KG1 (cell line): ENCODE measurements around the gene CPNE9.

Experiments used
- DNase-seq: peaks from one replicate; lab custom pipeline; 2025; lab: John Stamatoyannopoulos, UW

CPNE9 gene

DNA sequence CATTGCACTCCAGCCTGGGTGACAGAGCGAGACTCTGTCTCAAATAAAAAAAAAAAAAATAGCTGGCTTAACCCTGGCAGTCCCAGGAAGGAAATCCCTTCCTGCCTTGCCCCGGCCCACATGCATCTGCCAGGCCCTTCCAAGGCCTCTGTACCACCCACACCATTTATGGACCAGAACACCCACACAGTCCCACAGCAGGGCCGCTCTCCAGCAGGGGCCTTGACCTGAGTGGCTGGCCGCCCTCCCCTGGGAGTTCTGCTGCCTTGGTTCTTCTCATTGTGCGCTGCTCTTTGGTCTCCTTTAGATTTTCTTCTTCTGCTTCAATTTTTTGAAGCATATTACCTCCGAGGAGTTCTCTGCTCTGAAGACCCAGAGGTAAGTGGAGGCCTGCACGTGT lies 16.1 kb upstream of the CPNE9 start:
- no peak for DNase-seq

DNA sequence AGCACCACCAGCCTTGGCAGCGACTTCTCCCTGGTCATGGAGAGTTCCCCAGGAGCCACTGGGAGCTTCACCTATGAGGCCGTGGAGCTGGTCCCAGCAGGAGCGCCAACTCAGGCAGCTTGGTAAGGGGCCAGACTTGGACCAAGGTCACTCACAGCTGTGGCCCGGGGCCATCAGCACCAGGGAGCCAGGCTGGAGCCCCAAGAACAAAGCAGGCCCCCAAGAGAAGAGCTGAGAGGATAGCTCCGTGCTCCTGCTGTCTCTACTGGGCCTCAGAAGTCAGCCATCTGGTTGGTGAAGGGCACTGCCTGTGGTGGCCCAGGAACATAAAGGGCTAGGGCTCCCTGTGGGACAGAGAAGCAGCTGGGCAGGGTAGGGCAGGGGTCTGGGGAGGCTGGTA lies 14.7 kb upstream of the CPNE9 start:
- no peak for DNase-seq

- DNase-seq = no peak
Observed at GRCh38 chr3:9689757-9690156, 13.9 kb upstream of the CPNE9 start.

GRCh38 chr3:9690451-9691450 lies 12.9 kb upstream of the CPNE9 start:
- no peak for DNase-seq

- no peak for DNase-seq
Observed at GRCh38 chr3:9691636-9692035, 12.0 kb upstream of the CPNE9 start.

- DNase-seq = no peak
Observed at GRCh38 chr3:9692416-9692815, 11.2 kb upstream of the CPNE9 start.

DNA sequence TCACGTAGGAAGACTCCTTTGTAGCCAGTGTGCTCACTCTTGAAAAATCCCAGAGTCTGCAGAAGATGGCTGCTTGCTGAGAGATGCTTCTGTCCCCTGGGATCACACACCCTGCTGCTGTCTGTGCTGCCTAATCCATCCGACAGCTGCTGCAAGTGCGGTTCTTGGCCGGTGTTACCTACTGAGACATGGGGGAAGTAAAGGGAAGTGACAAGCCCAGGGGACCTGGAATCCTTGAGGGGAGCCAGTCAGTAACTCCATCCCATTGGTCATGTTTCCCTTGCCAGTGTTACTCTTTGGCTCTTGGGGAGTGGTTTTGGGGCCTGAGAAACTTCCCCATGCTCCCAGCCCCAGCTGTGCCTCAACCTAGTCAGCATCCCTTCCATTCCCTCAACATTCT lies 8.3 kb upstream of the CPNE9 start:
- DNase-seq = no peak

GRCh38 chr3:9695746-9696145 lies 7.9 kb upstream of the CPNE9 start:
- DNase-seq = no peak

GRCh38 chr3:9696480-9697220 lies 7.0 kb upstream of the CPNE9 start:
- no peak for DNase-seq

DNA sequence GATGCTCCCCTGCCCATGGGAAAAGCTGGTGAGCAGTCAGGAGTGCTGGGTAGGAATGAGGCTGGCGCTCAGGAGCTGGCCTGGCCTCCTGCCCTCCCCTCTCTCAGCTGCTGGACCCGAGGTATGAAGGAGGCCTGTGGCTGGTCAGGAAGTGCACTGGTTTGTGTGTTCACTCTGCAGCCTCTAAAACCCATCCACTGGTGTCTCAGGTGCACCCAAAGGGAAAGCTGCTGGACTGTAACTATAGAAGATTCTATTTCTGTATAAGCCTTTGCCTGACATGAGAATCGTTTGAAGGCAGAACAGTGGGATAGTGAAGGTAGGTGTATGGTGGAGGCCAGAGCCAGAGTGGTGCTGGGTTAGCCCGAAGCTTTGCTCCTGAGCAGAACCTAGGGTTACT lies 5.7 kb upstream of the CPNE9 start:
- no peak for DNase-seq

- no peak for DNase-seq
Observed at GRCh38 chr3:9698293-9698692, 5.3 kb upstream of the CPNE9 start.

GRCh38 chr3:9700536-9700935 lies 3.1 kb upstream of the CPNE9 start:
- DNase-seq = no peak

- no peak for DNase-seq
Observed at GRCh38 chr3:9701006-9701405, 2.6 kb upstream of the CPNE9 start.

DNA sequence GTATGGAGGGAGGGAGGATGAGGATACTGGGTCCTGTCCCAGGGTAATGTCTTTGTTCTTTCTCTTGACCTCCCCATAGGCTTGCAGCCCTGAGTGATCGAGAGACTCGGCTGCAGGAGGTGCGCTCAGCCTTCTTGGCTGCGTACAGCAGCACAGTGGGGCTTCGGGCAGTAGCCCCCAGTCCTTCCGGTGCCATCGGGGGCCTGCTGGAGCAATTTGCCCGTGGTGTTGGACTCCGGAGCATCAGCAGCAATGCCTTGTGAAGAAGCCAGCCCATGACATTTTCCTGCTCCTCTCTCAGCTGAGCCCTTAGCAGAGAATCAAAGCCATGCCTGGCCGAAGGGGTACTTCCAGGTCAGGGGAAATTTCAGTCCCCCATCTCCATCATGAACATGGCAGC lies 1.9 kb upstream of the CPNE9 start:
- no peak for DNase-seq

- DNase-seq = no peak
Observed at GRCh38 chr3:9703240-9703639, 393 bp upstream of the CPNE9 start.

DNA sequence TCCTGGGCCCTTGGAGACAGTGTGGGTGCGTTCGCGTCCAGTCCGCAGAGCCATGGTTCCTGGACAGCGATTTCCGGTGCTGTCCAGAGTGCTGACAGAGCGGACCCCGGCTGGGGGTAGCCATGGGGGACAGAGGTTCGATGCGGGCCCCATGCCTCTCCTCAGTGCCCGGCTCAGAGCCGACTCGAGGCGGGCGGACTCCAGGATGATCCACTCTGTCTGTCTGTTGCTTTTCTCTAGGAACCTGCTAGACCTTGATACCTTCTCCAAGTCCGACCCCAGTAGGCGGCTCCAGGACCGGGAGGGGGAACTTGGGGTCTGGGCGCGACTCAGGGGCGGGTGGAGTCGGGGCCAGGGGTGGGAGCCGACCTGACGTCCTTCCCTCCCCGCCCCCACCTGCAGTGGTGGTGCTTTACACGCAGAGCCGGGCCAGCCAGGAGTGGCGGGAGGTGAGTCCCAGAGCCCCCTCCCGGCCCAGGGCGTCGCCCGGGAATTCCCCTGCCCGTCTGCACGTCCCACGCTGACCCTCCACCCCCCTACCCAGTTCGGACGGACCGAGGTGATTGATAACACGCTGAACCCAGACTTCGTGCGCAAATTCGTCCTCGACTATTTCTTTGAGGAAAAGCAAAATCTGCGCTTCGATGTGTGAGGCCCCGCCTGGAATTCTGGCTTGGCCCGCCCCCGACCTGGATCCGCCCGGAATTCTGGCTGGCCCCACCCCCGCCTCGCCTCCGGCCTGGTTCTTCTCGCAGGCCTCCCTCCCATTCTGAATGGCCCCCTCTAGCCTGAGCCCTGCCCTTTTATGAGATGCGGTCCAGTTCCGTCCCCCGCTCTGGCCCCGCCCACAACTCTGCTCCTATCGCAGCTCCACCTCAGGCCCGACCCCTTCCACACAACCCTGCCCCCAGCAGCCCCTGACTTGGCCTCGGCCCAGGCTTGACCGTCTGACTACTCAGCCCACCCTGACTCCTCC lies 1.0 kb downstream of the CPNE9 start:
- DNase-seq = no peak

DNA sequence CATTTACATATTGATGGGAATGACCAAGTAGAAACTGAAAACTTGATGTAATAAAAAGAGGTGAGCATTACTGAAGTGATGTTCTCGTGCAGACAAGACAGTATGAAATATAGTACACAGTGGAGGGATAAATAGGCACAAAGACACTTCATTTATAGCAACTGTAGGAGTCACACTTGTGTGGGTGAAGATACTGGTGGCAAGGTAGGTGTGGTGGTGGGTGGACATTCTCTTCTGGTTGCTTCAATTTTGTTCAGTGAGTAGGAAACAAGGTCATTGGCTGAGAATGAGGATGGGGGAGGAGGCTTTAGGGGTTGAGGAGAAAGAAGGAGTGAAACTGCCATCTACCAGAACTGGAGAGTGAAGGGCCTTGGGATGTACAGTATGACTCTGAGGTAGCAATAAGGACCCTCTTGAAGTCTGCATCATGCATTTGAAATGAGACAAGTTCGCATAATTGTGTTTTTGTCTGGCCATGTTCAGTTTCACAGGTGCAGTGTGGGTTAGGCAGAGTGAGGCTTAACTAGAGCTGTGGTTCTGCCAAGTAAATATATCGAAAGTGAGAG lies 6.6 kb downstream of the CPNE9 start:
- DNase-seq = no peak

GRCh38 chr3:9712415-9712814 lies 8.8 kb downstream of the CPNE9 start:
- DNase-seq = no peak

- DNase-seq = no peak
Observed at GRCh38 chr3:9713142-9713541, 9.5 kb downstream of the CPNE9 start.

GRCh38 chr3:9715136-9715535 lies 11.5 kb downstream of the CPNE9 start:
- no peak for DNase-seq

- DNase-seq = peak; percentile 48
Observed at GRCh38 chr3:9715764-9716437, 12.3 kb downstream of the CPNE9 start.
